Left ventricle myocardium superior (tissue), 1 donor: ENCODE data around the gene DIO1. TPM values are rescaled to one million over a fixed set of nuclear protein-coding genes. Genes with fewer than 3 reads are reported as not detected.
A peak's percentile ranks its signal among the peaks of the same experiment; 100 is the strongest.

ENCODE experiments used
- ATAC-seq: fragments of 200-7000 bp; cut with Tn5 transposase; one replicate; pipeline ENCODE4 v1.9.1; 2020; ENCODE audit warnings: mild to moderate bottlenecking, moderate library complexity
- DNase-seq: peaks from one replicate; pipeline ENCODE4 v3.0.0-alpha.2; 2020
- intact Hi-C: fragments of 100-400 bp; cut with micrococcal nuclease; formaldehyde crosslinking; loops from one replicate; pipeline ENCODE4 v1.11.0; 2022
- total RNA-seq: library from RNA; stranded (reverse); fragmentation: NEBNext Ultra II Directional; extraction: Animal tissue kit (Norgen Biotek cat#: 25700); gene quantifications from one replicate; pipeline ENCODE4 v1.2.1, GENCODE V29; 2021
- donor health status: DM: no; HTN: yes; CAD: no; lungs with severe emphysema.

The DIO1 gene
- total RNA-seq, 1 donor from 2014 or later, result not detected

GRCh38 chr1:53934170-53934765 is 40.3 kb downstream of the DIO1 start:
- ATAC-seq, result no peak
- no peak for DNase-seq
- intact Hi-C loops, result no loop called here

DNA sequence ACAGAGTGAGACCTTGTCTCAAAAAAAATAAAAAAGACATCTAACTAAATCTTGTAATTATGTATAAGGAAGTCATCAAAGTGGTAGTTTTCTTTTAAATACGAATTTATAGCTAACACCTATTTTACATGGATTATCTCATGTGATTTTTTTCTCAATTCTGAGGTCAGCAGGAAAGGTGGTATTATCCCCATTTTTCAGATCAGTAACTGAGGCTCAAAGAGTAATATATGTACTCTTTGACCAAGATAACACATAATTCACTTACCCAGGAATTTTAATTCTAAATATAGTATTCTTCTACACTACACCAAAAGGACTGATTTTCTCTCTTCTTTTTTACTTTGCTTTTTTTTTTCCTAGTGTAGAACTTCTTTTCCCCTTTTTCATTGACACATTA is 42.4 kb downstream of the DIO1 start:
- no peak for ATAC-seq
- no peak for DNase-seq
- intact Hi-C loops, result no loop called here

GRCh38 chr1:53938136-53938830 is 44.3 kb downstream of the DIO1 start:
- intact Hi-C loops, result no loop called here
- no peak for ATAC-seq

GRCh38 chr1:53942127-53942957 is 48.4 kb downstream of the DIO1 start:
- DNase-seq (no peak), ATAC-seq (no peak)
- intact Hi-C loops, result no loop called here

More at GRCh38 chr1:53938136-53938830, 44.3 kb downstream of the DIO1 start:
- DNase-seq, result no peak

DNA sequence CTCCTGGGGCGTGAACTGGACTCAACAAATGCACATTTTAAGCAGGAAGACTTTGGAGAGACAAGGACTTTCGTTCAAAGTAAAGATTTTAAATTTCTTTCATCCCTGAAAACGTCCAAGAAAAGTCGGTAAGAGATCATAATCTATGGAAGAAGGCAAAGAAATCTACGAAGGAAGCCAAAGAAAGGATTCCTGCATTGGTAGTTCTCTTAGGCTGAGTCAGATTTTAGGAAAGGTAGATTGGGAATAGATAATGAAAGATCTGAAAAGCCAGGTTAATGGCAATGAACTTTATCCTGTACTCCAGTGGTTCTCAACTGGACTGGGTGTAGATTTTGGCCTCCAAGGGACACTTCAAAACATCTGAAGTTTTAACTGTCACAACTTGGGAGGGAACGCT is 49.1 kb downstream of the DIO1 start:
- DNase-seq (no peak), ATAC-seq (no peak)
- intact Hi-C loops, result no loop called here

DNA sequence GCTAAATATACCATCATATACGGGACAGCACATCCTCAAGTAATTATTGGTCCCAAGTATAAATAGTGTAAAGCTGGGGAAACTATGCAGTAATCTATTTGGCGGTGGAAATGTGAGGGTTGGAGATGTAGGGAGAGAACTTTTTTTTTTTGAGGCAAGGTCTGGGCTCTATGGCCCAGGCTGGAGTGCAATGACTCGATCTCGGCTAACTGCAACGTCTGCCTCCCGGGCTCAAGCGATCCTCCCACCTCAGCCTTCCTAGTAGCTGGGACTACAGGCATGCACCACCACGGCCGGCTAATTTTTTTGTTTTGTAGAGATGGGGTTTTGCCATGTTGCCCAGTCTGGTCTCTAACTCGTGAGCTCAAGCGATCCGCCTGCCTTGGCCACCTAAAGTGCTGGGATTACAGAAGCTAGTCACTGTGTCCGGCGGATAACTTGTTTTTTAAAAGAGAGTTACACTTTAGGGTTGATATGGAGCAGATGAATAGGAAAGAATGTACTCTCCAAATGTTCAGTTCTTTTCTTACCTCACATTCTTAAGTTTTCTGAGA is 49.6 kb downstream of the DIO1 start:
- intact Hi-C loops, result no loop called here
- no peak for DNase-seq
- ATAC-seq, result no peak

GRCh38 chr1:53944469-53945182 is 50.6 kb downstream of the DIO1 start:
- intact Hi-C loops, result no loop called here
- no peak for DNase-seq
- ATAC-seq, result no peak

DNA sequence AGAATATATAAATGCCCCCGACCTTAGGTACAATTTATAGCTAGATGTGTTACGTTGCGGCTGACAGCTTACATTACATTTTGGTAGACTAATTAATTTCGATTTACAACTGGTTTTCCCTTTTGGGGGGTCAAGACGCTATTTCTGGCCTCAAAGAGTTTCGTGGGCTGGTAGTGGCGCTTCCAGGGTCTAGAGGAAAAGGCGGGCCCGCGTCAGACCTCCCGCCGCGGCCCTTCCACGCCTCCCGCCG is 51.1 kb downstream of the DIO1 start:
- no peak for DNase-seq
- ATAC-seq, result no peak
- intact Hi-C loops, result no loop called here

DNA sequence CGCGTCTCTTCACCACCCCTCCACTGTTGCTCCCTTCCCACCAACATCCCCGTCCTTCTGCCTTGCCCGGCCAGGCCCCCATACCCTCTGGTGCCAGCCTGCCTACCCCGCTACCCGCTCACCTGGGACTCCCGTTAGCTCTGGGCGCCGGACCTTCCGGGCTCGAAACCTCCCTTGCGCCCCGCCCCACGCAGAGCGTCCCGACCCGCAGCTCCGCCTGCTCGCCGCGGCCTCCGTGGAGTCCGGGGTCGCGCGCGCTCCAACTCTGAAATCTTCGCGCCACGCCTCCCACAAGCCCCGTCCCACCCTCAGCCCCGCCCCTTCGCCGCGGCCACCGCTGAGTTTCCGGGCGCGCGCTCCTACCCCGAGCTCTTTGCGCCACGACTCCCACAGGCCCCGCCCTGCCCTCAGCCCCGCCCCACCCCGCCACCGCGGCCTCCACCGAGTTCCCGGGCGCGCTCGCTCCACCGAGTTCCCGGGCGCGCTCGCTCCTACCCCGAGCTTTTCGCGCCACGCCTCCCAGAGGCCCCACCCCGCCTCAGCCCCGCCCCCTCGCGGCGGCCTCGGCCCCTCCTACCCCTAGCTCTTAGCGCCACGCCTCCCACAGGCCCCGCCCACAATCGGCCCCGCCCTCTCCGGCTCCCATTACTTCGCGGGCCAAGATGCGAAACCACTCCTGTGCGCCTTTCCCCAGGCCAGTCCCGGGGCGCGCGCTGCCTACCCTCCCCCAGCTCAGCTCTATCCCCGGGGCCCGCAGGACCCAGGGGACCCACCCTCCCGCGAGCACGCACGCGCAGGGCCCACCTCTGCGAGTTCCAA is 51.7 kb downstream of the DIO1 start, which contains the start of gene IFT25:
IFT25 (minus strand) TSS at position 267 of the 819 bp plus-strand sequence. CDS start 5,617 bp downstream, outside the sequence.
- intact Hi-C loops, result no loop called here
- peak; percentile 91 for ATAC-seq
- DNase-seq, result peak; percentile 98

GRCh38 chr1:53946252-53947171 is 52.5 kb downstream of the DIO1 start, which contains the start of gene LRRC42:
LRRC42 (plus strand) TSS chr1:53946350; CDS start chr1:53952000, 5,650 bp downstream.
- intact Hi-C loops, result no loop called here
- ATAC-seq, result peak; percentile 90

DNA sequence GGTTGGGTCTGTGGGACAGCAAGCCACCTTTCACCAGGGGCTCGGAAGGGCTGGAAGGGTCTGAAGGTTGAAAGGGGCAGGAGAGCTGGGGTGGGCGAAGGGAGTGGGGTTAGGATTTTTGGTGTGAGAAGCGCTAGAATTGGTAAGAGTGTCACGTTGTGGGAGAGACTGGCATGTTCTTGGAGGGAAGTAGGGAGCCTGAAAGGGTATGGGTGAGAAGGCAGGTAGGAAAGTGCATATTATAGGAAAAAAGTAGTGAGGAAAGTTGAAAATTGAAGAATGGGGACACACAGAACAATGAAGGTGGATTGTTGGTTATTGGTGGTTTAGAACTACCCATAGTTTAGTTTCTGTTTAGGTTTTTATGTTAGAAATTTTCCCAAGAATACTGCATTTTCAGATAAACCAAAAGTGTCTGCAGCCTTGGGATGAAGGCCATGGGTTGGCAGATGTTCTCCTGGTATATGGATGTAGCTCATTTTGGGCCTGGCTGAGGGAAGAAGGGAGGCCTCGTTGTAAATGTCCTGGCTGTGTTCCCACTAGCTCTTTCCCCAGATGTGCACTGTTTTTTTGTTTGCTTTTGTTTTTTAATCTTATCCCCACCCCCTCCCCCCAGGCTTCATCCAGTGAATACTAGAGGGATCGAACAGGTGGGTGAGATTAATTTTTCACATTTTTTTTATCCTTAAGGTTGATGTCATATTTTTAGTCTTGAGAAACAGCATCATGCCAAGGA is 53.4 kb downstream of the DIO1 start:
- intact Hi-C loops, result no loop called here
- no peak for ATAC-seq

More at GRCh38 chr1:53946252-53947171, 52.5 kb downstream of the DIO1 start, which contains the start of gene LRRC42:
- no peak for DNase-seq

DNA sequence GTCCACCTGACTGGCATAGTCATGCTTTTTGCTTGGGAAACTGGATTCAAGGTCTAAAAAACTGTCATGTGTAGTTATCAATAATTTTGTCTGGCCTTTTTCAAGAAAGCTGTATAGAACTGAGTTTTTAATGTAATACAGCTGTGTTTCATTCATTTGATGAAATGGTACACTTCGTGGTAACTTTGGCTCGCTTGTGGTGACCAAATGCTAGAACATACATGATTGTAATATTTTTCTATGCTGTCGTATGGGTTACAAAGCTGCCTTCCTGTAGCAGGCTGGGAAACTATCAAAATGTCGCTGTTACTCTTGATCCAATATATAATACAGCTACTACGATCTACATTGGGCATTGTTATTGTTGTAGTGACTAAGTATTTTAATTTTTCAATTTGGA is 54.3 kb downstream of the DIO1 start:
- no peak for ATAC-seq
- intact Hi-C loops, result no loop called here
- no peak for DNase-seq

More for the DNA sequence above, 53.4 kb downstream of the DIO1 start:
- DNase-seq, result no peak

- DNase-seq (peak; percentile 40), ATAC-seq (no peak)
These were observed 55.3 kb downstream of the DIO1 start for GRCh38 chr1:53949023-53949990.

DNA sequence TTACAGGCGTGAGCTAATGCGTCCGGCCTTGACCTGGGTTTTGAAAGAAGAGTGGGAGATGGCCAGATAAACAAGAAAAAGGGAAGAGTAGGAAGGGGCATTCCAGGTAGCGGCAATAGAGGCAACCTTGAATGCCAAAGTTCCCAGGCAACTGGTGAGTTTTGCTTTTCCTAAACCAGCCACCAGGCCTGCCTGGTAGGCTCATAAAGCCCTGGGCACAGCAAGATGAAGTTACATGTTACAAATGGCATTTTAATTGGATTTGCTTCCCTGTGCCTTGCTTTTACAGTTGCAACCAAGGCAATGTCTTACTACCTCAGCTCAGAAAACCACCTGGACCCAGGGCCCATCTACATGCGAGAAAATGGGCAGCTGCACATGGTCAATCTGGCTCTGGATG is 57.7 kb downstream of the DIO1 start:
- intact Hi-C loops, result no loop called here
- DNase-seq (no peak), ATAC-seq (no peak)

More at GRCh38 chr1:53949023-53949990, 55.3 kb downstream of the DIO1 start:
- intact Hi-C loops, result no loop called here

DNA sequence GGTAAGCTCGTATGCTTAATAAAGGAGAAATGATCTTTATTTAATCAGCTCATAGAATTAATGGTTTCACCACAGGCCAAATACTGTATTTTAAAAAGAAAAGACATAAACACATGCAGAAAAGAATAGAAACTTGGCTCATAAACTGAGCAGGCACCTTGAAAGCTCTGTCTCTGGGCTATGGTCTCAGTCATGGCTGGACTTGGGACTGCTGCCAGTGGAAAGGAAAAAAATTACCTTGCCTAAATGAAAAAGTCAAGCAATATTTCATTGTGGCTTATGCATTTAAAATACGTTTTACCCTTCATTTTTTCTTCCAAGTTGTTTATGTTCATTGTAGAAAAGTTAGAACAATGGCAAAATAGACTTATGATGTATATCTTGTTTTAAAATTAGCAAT is 60.1 kb downstream of the DIO1 start:
- intact Hi-C loops, result no loop called here
- DNase-seq, result no peak
- ATAC-seq, result no peak
